Activated CD8-positive, alpha-beta T cell treated with anti-CD3 and anti-CD28 coated beads for 36 hours (primary cell): ENCODE measurements around the gene PLPP1. TPM values are rescaled to one million over a fixed set of nuclear protein-coding genes. Genes with fewer than 3 reads are reported as not detected.
"Not testable (repeated sequence)": the region's sequence is repeated elsewhere in the genome, so short reads cannot be mapped to it uniquely, and the experiment has no call there.

ENCODE experiments used
- ATAC-seq: fragments of 200-7000 bp; cut with Tn5 transposase; one replicate; pipeline ENCODE4 v1.10.0; 2021; ENCODE audit warnings: mild to moderate bottlenecking, moderate library complexity
- CTCF ChIA-PET: fragments of 350-600 bp; sonication (Branson Sonifier 250); formaldehyde crosslinking; loops from one replicate; lab custom pipeline; 2021; ENCODE audit warnings: antibody characterized with exemption; lab: Charles Lee
- POLR2A ChIA-PET: fragments of 350-600 bp; sonication (Branson Sonifier 250); formaldehyde crosslinking; loops from one replicate; lab custom pipeline; 2021; ENCODE audit warnings: antibody characterized with exemption; lab: Charles Lee
- DNase-seq: peaks from one replicate; pipeline ENCODE4 v3.0.0-alpha.2; 2020
- H3K27ac Mint-ChIP-seq: one replicate; pipeline ENCODE4 v1.8.0; 2021; ENCODE audit warnings: mild to moderate bottlenecking, mixed read lengths
- H3K27me3 Mint-ChIP-seq: one replicate; pipeline ENCODE4 v1.8.0; 2021; ENCODE audit warnings: mixed read lengths
- H3K36me3 Mint-ChIP-seq: one replicate; pipeline ENCODE4 v1.8.0; 2021; ENCODE audit warnings: low read depth, mixed read lengths
- H3K4me1 Mint-ChIP-seq: one replicate; pipeline ENCODE4 v1.8.0; 2021; ENCODE audit warnings: low read depth, mixed read lengths
- H3K4me3 Mint-ChIP-seq: one replicate; pipeline ENCODE4 v1.8.0; 2021; ENCODE audit warnings: mild to moderate bottlenecking, moderate library complexity, mixed read lengths
- H3K9me3 Mint-ChIP-seq: one replicate; pipeline ENCODE4 v1.8.0; 2021; ENCODE audit warnings: mixed read lengths
- CTCF ChIP-seq: fragments of 200-600 bp; IDR thresholded peaks from one replicate; pipeline ENCODE4 v1.8.0; 2022; ENCODE audit warnings: antibody characterized with exemption, mild to moderate bottlenecking
- intact Hi-C: fragments of 100-400 bp; cut with micrococcal nuclease; formaldehyde crosslinking; loops from one replicate; pipeline ENCODE4 v1.10.0; 2022
- total RNA-seq, 2 experiments: library from RNA; stranded (reverse); gene quantifications; one replicate each; pipeline ENCODE4 v1.2.3, GENCODE V29; 2021

PLPP1 gene
- total RNA-seq, 2 experiments from 2014 or later: 15.9 to 17.6 TPM

- no peak for DNase-seq
- Mint-ChIP-seq H3K9me3 (no peaks in the 10 kb centered on the region), H3K4me1 (peaks cover 9% of the 10 kb centered on the region), H3K4me3 (no peak overlapping the region), H3K36me3 (no peaks in the 10 kb centered on the region), H3K27ac (no peak overlapping the region), H3K27me3 (no peaks in the 10 kb centered on the region)
- ChIA-PET POLR2A (interaction anchor here (0.7 kb wide), 1 partner anchor 26 kb away, joined by 3 read pairs; the partner anchor contains the start of gene PLPP1), CTCF (interaction anchor here (1.0 to 1.1 kb wide), 2 partner anchors 11 to 15 kb away, joined by 3 read pairs; no protein-coding TSS in a partner anchor)
- no peak for ATAC-seq
- no peak for TF ChIP-seq CTCF
- intact Hi-C loops: no loop called here
These were observed 25.7 kb downstream of the PLPP1 start for GRCh38 chr5:55509097-55509496.

GRCh38 chr5:55507574-55507973 lies 27.2 kb downstream of the PLPP1 start:
- H3K27ac Mint-ChIP-seq: no peak overlapping the region
- H3K27me3 Mint-ChIP-seq: no peaks in the 10 kb centered on the region
- ChIA-PET POLR2A (interaction anchor here (1.0 kb wide), 1 partner anchor 15 kb away, joined by 3 read pairs; no protein-coding TSS in a partner anchor), CTCF (interaction anchor here (1.1 kb wide), 1 partner anchor 12 kb away, joined by 3 read pairs; no protein-coding TSS in a partner anchor)
- H3K9me3 Mint-ChIP-seq: no peaks in the 10 kb centered on the region
- no peaks in the 10 kb centered on the region for H3K36me3 Mint-ChIP-seq
- intact Hi-C loops: no loop called here
- DNase-seq (no peak), ATAC-seq (no peak)
- TF ChIP-seq CTCF: no peak
- H3K4me3 Mint-ChIP-seq: no peak overlapping the region
- H3K4me1 Mint-ChIP-seq: peaks cover 14% of the 10 kb centered on the region

- POLR2A ChIA-PET, intact Hi-C loops, H3K36me3 Mint-ChIP-seq, H3K27me3 Mint-ChIP-seq, CTCF ChIA-PET, DNase-seq, H3K9me3 Mint-ChIP-seq, H3K27ac Mint-ChIP-seq, ATAC-seq, H3K4me3 Mint-ChIP-seq: not testable (repeated sequence)
- H3K4me1 Mint-ChIP-seq: peaks cover 14% of the 10 kb centered on the region
These were observed 29.1 kb downstream of the PLPP1 start for GRCh38 chr5:55505711-55506110.

- H3K36me3 Mint-ChIP-seq, intact Hi-C loops, ATAC-seq, H3K4me3 Mint-ChIP-seq, H3K9me3 Mint-ChIP-seq, POLR2A ChIA-PET, H3K27ac Mint-ChIP-seq, H3K27me3 Mint-ChIP-seq, DNase-seq: not testable (repeated sequence)
- H3K4me1 Mint-ChIP-seq: peaks cover 13% of the 10 kb centered on the region
- CTCF ChIA-PET: interaction anchor here (1.4 kb wide), 1 partner anchor 10 kb away, joined by 6 read pairs; no protein-coding TSS in a partner anchor
These were observed 30.8 kb downstream of the PLPP1 start for GRCh38 chr5:55503917-55504316.

- no peak for DNase-seq
- ATAC-seq: no peak
- Mint-ChIP-seq H3K4me1 (peaks cover 13% of the 10 kb centered on the region), H3K4me3 (no peak overlapping the region), H3K27ac (peak overlapping the region; percentile 1), H3K27me3 (no peaks in the 10 kb centered on the region), H3K36me3 (no peaks in the 10 kb centered on the region), H3K9me3 (no peaks in the 10 kb centered on the region)
- intact Hi-C loops: no loop called here
- no peak for TF ChIP-seq CTCF
- ChIA-PET CTCF (interaction anchor here (1.4 kb wide), 1 partner anchor 11 kb away, joined by 6 read pairs; no protein-coding TSS in a partner anchor), POLR2A (no interaction called here)
These were observed 32.0 kb downstream of the PLPP1 start for GRCh38 chr5:55502759-55503158.

- ChIA-PET POLR2A (no interaction called here), CTCF (interaction anchor here (0.6 to 1.4 kb wide), 2 partner anchors 10 to 16 kb away, joined by 3 read pairs; no protein-coding TSS in a partner anchor)
- intact Hi-C loops: no loop called here
- no peaks in the 10 kb centered on the region for H3K9me3 Mint-ChIP-seq
- ATAC-seq: no peak
- peaks cover 7% of the 10 kb centered on the region for H3K4me1 Mint-ChIP-seq
- TF ChIP-seq CTCF: no peak
- H3K27ac Mint-ChIP-seq: no peak overlapping the region
- no peak overlapping the region for H3K4me3 Mint-ChIP-seq
- H3K27me3 Mint-ChIP-seq: no peaks in the 10 kb centered on the region
- H3K36me3 Mint-ChIP-seq: no peaks in the 10 kb centered on the region
- DNase-seq: no peak
These were observed 36.3 kb downstream of the PLPP1 start for GRCh38 chr5:55498457-55498856.
